Activated T-helper 1 cell treated with Interleukin-2 at 50 U/mL for 16 hours (primary cell): ENCODE results near the gene POTEE.
"Not testable (repeated sequence)": the region's sequence is repeated elsewhere in the genome, so short reads cannot be mapped to it uniquely, and the experiment has no call there.

Experiments used
- DNase-seq: peaks from one replicate; pipeline ENCODE4 v3.0.0-alpha.2; 2020; ENCODE audit warnings: low read depth

POTEE gene

DNA sequence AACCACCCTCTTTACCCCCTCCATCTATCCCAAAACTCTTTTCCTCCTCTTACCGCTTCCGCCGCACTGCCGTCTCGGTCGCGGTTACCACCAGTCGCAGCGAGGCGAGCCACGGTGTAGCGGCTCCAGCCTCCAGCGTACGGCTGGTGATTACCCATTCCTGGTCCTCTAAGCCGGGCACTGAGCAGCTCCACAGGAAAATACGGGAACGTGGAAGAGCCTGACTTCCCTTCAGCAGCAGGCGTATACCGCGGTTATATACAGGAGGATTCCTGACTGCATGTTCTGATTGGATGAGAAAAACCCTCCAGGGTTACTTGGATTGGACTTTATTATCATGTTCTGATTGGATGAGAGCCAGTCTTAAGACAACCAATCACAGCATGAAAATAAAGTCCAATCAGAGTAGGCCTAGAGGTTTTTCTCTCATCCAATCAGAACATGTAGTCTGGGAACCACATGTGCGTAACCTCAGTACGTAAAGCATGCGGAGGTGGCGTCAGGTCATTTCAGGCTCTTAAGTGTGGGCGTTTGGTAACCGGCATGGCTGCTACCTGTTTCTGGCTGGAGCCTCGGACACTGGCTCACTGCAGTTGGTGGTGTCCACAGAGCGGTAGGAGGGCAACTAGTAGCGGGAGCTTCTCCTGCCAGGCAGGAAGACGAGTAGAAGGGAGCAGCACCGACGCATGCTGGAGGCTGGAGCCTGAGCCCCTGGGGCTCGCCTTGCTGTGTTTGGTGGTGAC is at the start of gene POTEE:
TSS of gene POTEE (plus strand) at position 507 of the 743 bp plus-strand sequence. CDS start 8,867 bp downstream, outside the sequence.
- not testable (repeated sequence) for DNase-seq

DNA sequence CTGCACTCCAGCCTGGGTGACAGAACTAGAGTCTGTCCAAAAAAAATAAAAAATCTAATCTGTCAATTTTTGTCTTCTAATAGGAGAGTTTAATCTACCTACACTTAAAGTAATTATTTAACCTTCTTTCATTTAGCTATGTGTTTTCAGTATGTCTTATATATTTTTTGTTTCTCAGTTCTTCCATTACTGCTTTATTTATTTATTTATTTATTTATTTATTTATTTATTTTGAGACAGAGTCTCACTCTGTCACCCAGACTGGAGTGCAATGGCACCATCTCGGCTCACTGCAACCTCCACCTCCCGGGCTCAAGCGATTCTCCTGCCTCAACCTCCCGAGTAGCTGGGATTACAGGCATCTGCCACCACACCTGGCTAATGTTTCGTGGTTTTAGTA is 43.8 kb upstream of the POTEE start:
- not testable (repeated sequence) for DNase-seq

DNA sequence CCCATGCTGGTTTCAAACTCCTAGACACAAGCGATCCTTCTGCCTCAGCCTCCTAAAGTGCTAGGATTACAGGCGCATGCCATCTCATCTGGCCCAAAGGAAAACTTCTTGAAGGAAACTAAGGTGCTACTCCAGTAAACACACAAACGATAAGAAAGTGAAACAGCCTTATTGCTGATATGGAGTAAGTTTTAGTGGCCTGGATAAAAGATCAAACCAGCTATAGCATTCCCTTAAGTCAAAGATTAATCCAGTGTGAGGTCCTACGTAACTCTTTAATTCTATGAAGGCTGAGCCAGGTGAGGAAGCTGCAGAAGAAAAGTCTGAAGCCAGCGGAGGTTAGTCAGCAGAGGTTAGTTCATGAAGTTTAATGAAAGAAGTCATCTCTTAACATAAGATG is 40.8 kb upstream of the POTEE start:
- no peak for DNase-seq

- not testable (repeated sequence) for DNase-seq
Observed at GRCh38 chr2:131178050-131178449, 31.3 kb upstream of the POTEE start.

GRCh38 chr2:131178721-131179418 is 30.5 kb upstream of the POTEE start:
- not testable (repeated sequence) for DNase-seq

GRCh38 chr2:131181451-131181850 is 27.9 kb upstream of the POTEE start:
- not testable (repeated sequence) for DNase-seq

DNA sequence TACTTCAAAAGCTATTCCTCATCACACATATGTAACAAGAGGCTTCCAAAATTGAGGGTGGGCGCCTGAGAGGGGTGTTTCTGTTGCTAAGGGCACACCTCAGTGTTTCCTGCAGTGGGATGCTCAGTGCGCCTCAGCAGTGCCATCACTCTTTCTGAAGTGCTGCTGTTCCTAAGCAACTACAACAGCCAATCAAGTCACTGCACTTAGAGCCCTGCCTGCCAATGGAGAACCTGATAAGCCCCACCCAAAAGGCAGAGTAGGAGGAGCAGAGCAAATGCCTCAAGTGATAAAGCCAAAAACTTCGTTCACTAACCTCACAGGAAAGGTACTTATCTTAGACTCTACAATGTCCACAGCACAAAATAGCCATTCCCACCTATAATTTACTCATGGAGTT is 15.9 kb upstream of the POTEE start:
- DNase-seq: not testable (repeated sequence)

GRCh38 chr2:131196186-131196585 is 13.2 kb upstream of the POTEE start:
- DNase-seq: not testable (repeated sequence)

- DNase-seq: no peak
Observed at GRCh38 chr2:131201098-131201497, 8.2 kb upstream of the POTEE start.

- DNase-seq: not testable (repeated sequence)
Observed at GRCh38 chr2:131207839-131208238, 1.5 kb upstream of the POTEE start.

GRCh38 chr2:131209773-131210104 is 403 bp downstream of the POTEE start:
- not testable (repeated sequence) for DNase-seq

DNA sequence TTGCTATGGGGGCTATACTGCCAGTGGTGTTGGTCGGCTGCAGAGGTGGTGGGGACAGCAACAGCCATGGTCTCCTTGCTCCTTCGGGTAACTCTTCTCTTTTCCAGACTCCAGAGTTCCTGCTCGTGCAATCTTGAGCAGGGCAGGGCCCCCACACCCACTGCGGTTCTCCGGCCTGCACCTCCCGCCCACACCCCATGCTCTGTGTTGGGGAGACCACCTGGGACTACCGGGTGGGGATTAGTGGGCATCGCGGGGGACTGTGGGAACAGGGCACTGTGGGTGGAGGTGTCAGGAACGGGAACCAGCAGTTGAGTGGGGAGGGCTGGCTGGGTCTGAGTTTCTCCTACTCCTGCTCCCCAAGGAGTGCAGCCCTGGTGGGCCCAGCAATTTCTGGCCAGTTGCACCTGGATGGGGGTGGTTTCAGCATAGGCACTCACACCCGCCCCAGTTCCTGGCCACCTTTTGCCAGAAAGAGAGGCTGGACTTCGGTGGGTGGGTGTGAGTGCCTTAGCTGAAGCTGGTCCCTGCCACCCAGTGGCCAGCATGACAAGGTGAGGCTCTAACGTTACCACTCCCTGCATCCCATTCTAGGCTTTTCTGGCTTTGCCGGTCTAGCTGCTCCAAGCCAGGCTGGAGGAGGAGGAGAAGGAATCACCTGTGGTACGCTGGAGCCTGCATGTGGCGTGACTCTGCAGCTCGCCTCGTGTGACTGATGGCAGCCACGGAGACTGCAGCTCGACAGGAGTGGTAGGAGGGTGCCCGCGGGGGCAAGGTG is 1.3 kb downstream of the POTEE start:
- not testable (repeated sequence) for DNase-seq

GRCh38 chr2:131217238-131217986 is 8.1 kb downstream of the POTEE start:
- not testable (repeated sequence) for DNase-seq

DNA sequence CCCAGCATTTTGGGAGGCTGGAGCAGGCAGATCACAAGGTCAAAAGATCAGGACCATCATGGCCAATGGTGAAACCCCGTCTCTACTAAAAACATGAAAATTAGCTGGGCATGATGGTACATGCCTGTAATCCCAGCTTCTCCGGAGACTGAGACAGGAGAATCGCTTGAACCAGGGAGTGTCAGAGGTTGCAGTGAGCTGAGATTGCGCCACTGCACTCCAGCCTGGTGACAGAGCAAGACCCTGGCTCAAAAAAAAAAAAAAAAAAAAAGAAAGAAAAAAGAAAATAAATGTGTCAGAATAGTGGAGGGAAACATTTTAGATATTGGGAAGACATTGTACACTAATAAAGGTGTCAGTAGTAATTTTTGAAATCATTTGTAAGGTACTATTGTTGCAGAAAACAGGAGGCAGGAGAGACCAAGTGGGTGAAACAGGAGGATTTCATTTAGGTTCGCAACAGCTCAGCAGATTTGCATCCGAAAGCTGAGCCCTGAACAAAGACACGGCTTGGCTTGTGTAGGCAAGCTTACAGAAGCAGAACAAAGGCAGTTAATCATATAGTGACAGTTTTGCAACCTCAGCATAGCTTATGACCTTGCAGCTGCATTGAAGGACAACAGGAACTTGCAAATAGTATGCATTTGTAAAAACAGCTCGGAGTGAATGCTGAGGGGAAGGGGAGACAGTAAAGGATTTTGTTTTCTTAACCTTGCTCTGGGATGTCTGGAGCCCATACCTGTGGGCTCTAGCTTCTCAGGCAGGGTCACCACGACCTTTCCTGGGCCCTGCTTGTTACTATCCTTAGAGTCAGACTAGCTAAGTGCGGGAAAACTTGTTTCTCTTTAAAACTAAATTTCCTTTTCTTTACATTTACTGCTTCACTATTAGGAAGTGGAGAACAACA is 26.5 kb downstream of the POTEE start:
- DNase-seq: not testable (repeated sequence)
